WERI-Rb-1 (cell line): ENCODE results near the gene TRABD2B.
"Not testable (repeated sequence)": the region's sequence is repeated elsewhere in the genome, so short reads cannot be mapped to it uniquely, and the experiment has no call there.

Experiments
- DNase-seq: peaks from one replicate; pipeline ENCODE4 v3.0.0-alpha.2; 2020
- H3K27ac ChIP-seq: fragments of 250-450 bp; sonication (Bioruptor Pico); 2 replicates; pipeline ENCODE4 v1.5.1; 2020; ENCODE audit warnings: mild to moderate bottlenecking, moderate library complexity
- H3K27me3 ChIP-seq: fragments of 250-450 bp; sonication (Bioruptor Pico); 2 replicates; pipeline ENCODE4 v1.5.1; 2021; ENCODE audit warnings: mild to moderate bottlenecking, low read depth, moderate library complexity; ENCODE audit not compliant: insufficient read depth, severe bottlenecking
- H3K36me3 ChIP-seq: fragments of 250-450 bp; sonication (Bioruptor Pico); 2 replicates; pipeline ENCODE4 v1.5.1; 2020; ENCODE audit warnings: mild to moderate bottlenecking, moderate library complexity
- H3K4me3 ChIP-seq: 2 replicates; pipeline ENCODE4 v1.5.1; 2011; ENCODE audit warnings: low read depth, mild to moderate bottlenecking, control low read depth, low read length
- H3K9me3 ChIP-seq: fragments of 250-450 bp; sonication (Bioruptor Pico); 2 replicates; pipeline ENCODE4 v1.5.1; 2021; ENCODE audit warnings: mild to moderate bottlenecking, moderate library complexity; ENCODE audit not compliant: severe bottlenecking
- CTCF ChIP-seq: IDR thresholded peaks from 2 replicates; pipeline ENCODE4 v1.5.1; 2011; ENCODE audit warnings: low read depth, mild to moderate bottlenecking, control low read depth, inconsistent platforms, low read length

The TRABD2B gene

GRCh38 chr1:47962750-47963492 lies 34.3 kb downstream of the TRABD2B start:
- DNase-seq = peak; percentile 84
- H3K36me3 ChIP-seq = no peaks in the 10 kb centered on the region

GRCh38 chr1:47961835-47962234 lies 35.4 kb downstream of the TRABD2B start:
- not testable (repeated sequence) for H3K27ac ChIP-seq, H3K4me3 ChIP-seq, H3K27me3 ChIP-seq

More at GRCh38 chr1:47962750-47963492, 34.3 kb downstream of the TRABD2B start:
- no peak overlapping the region for H3K4me3 ChIP-seq
- peaks cover 4% of the 10 kb centered on the region for H3K9me3 ChIP-seq
- H3K27ac ChIP-seq = peak overlapping the region; percentile 5; the same call in 1 of the 2 replicates
- 0 out of 2 replicates have a peak, but pooled peaks have one; percentile 8 for TF ChIP-seq CTCF
- no peaks in the 10 kb centered on the region for H3K27me3 ChIP-seq

GRCh38 chr1:47956491-47956890 lies 40.7 kb downstream of the TRABD2B start:
- not testable (repeated sequence) for H3K27me3 ChIP-seq, H3K4me3 ChIP-seq, H3K9me3 ChIP-seq

More at GRCh38 chr1:47961835-47962234, 35.4 kb downstream of the TRABD2B start:
- not testable (repeated sequence) for H3K9me3 ChIP-seq, DNase-seq, H3K36me3 ChIP-seq

DNA sequence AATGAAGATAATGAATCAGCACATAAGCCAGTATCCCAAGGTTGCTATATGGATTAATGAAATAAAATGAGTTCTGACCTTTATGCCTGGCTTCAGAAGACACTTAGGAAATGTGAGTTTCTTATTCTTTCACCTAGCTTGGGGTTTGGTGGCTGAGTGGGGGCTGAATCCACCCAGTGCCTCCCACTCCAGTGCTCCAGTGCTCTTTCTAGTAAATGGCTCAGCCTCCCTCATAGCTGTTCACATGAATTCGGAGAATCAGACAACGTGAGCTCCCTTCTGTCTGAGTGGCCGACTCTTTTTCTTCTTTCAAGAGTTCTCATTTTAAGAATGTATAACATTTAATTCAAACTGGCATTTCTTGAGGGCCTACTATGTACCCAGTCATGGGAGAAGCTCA lies 43.5 kb downstream of the TRABD2B start:
- no peak overlapping the region for H3K4me3 ChIP-seq
- DNase-seq = no peak
- H3K36me3 ChIP-seq = no peaks in the 10 kb centered on the region
- H3K27me3 ChIP-seq = no peaks in the 10 kb centered on the region
- H3K9me3 ChIP-seq = no peaks in the 10 kb centered on the region
- no peak for TF ChIP-seq CTCF
- H3K27ac ChIP-seq = no peak overlapping the region

More at GRCh38 chr1:47956491-47956890, 40.7 kb downstream of the TRABD2B start:
- not testable (repeated sequence) for DNase-seq, H3K36me3 ChIP-seq, H3K27ac ChIP-seq

- Histone ChIP-seq H3K4me3 (no peak overlapping the region), H3K36me3 (no peaks in the 10 kb centered on the region), H3K27ac (no peak overlapping the region), H3K27me3 (no peaks in the 10 kb centered on the region), H3K9me3 (no peaks in the 10 kb centered on the region)
- peak; percentile 43; the same call in 1 of the 2 replicates for TF ChIP-seq CTCF
- DNase-seq = peak; percentile 21
These were observed 45.5 kb downstream of the TRABD2B start for GRCh38 chr1:47951545-47952235.

GRCh38 chr1:47951026-47951425 lies 46.2 kb downstream of the TRABD2B start:
- no peak for DNase-seq
- H3K27ac ChIP-seq = no peak overlapping the region
- no peak overlapping the region for H3K4me3 ChIP-seq
- H3K27me3 ChIP-seq = no peaks in the 10 kb centered on the region
- no peaks in the 10 kb centered on the region for H3K9me3 ChIP-seq
- TF ChIP-seq CTCF = no peak
- no peaks in the 10 kb centered on the region for H3K36me3 ChIP-seq
